ENCODE measurements around the gene SHC2.

DNA sequence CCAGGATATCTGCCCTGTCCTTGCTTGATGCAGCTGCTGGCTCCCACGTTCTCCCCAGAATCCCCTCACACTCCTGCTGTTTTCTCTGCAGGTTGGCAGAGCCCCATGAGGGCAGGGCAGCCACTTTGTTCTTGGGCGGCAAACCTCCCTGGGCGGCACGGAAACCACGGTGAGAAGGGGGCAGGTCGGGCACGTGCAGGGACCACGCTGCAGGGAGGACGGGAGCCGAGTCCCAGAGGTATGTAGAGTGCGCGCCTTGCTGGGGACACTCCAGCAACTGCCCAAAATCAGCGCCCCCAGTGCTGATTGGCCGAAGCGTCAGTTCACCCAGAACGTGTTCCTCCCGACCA, 86.0 kb downstream of the SHC2 start:
- no peak for TF ChIP-seq CTCF (IDR thresholded peaks at IDR 0.05)
- no peak for TF ChIP-seq POLR2A (IDR thresholded peaks at IDR 0.05)
